Measurements from ENCODE around the gene NTM. TPM values are rescaled to one million over a fixed set of nuclear protein-coding genes. Genes with fewer than 3 reads are reported as not detected.

The NTM gene
- polyA plus RNA-seq, 1 donor from 2014 or later = 39.4 TPM

DNA sequence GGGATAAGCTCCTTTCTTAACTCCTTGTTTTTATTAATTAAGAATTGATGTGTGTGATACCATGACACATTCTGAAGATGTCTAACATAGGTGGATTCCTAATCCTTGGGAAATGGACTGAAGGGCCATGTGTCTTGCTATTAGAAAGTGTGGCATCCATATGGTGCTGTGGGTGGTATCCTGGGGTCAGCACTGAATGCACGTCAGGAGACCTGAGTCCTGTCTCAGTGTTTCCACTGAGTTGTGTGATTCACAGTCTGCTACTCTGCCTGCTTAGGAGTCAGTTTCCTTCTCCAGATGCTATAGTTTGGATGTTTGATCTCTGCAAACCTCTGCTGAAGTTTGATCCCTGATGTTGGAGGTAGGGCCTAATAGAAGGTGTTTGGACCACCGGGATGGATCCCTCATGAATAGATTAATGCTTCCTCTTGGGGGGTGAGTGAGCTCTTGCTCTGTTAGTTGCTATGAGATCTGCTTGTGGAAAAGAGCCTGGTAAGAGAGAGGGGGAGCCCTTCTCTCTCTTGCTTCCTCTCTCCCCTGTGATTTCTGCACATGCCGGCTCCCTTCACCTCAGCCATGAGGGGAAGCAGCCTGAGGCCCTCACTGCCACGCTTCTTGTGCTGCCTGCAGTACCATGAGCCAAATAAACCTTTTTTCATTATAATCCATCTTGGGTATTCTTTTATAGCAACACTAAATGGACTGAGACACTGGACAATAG is 666.5 kb downstream of the NTM start:
- Histone ChIP-seq H3K27ac (ENCODE audit: low read length) (peak overlapping the region; percentile 80), H2AFZ (ENCODE audit: low read depth, low read length) (no peak overlapping the region), H3K4me2 (ENCODE audit: low read length) (no peak overlapping the region), H3K4me3 (ENCODE audit: low read length) (peak overlapping the region; percentile 32), H3K9ac (ENCODE audit: low read length) (no peak overlapping the region), H3K27me3 (ENCODE audit: insufficient read depth, low read depth, low read length) (no peaks in the 10 kb centered on the region), H3K9me3 (ENCODE audit: low read length) (no peaks in the 10 kb centered on the region), H3K9me2 (ENCODE audit: insufficient read depth, low read length) (no peaks in the 10 kb centered on the region), H3K36me3 (ENCODE audit: insufficient read depth, low read length) (no peaks in the 10 kb centered on the region), H3K79me2 (replicated peaks; ENCODE audit: insufficient read depth, low read length) (no peaks in the 10 kb centered on the region), H3F3A (ENCODE audit: insufficient read depth, low read length, poor library complexity, severe bottlenecking) (no peaks in the 10 kb centered on the region), H4K20me1 (ENCODE audit: insufficient read depth) (no peaks in the 10 kb centered on the region)
- TF ChIP-seq, protein P1, sequence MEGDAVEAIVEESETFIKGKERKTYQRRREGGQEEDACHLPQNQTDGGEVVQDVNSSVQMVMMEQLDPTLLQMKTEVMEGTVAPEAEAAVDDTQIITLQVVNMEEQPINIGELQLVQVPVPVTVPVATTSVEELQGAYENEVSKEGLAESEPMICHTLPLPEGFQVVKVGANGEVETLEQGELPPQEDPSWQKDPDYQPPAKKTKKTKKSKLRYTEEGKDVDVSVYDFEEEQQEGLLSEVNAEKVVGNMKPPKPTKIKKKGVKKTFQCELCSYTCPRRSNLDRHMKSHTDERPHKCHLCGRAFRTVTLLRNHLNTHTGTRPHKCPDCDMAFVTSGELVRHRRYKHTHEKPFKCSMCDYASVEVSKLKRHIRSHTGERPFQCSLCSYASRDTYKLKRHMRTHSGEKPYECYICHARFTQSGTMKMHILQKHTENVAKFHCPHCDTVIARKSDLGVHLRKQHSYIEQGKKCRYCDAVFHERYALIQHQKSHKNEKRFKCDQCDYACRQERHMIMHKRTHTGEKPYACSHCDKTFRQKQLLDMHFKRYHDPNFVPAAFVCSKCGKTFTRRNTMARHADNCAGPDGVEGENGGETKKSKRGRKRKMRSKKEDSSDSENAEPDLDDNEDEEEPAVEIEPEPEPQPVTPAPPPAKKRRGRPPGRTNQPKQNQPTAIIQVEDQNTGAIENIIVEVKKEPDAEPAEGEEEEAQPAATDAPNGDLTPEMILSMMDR (IDR thresholded peaks at IDR 0.05; ENCODE audit: poor library complexity, severe bottlenecking) = no peak
- TF ChIP-seq MXI1 (conservative IDR thresholded peaks at IDR 0.05; ENCODE audit: poor library complexity, severe bottlenecking) (no peak), RAD21 (conservative IDR thresholded peaks at IDR 0.05) (no peak), SMC3 (conservative IDR thresholded peaks at IDR 0.05; ENCODE audit: poor library complexity) (no peak), POLR2AphosphoS5 (IDR thresholded peaks at IDR 0.05) (no peak), TAF1 (IDR thresholded peaks at IDR 0.05; ENCODE audit: low read depth) (no peak), EZH2 (IDR thresholded peaks at IDR 0.05; ENCODE audit: borderline replicate concordance, insufficient read depth, low read length, poor library complexity, severe bottlenecking) (no peak), EP300 (conservative IDR thresholded peaks at IDR 0.05; ENCODE audit: poor library complexity, severe bottlenecking) (no peak)
- TF ChIP-seq, protein P2, sequence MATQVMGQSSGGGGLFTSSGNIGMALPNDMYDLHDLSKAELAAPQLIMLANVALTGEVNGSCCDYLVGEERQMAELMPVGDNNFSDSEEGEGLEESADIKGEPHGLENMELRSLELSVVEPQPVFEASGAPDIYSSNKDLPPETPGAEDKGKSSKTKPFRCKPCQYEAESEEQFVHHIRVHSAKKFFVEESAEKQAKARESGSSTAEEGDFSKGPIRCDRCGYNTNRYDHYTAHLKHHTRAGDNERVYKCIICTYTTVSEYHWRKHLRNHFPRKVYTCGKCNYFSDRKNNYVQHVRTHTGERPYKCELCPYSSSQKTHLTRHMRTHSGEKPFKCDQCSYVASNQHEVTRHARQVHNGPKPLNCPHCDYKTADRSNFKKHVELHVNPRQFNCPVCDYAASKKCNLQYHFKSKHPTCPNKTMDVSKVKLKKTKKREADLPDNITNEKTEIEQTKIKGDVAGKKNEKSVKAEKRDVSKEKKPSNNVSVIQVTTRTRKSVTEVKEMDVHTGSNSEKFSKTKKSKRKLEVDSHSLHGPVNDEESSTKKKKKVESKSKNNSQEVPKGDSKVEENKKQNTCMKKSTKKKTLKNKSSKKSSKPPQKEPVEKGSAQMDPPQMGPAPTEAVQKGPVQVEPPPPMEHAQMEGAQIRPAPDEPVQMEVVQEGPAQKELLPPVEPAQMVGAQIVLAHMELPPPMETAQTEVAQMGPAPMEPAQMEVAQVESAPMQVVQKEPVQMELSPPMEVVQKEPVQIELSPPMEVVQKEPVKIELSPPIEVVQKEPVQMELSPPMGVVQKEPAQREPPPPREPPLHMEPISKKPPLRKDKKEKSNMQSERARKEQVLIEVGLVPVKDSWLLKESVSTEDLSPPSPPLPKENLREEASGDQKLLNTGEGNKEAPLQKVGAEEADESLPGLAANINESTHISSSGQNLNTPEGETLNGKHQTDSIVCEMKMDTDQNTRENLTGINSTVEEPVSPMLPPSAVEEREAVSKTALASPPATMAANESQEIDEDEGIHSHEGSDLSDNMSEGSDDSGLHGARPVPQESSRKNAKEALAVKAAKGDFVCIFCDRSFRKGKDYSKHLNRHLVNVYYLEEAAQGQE (IDR thresholded peaks at IDR 0.05; ENCODE audit: borderline replicate concordance) = no peak

DNA sequence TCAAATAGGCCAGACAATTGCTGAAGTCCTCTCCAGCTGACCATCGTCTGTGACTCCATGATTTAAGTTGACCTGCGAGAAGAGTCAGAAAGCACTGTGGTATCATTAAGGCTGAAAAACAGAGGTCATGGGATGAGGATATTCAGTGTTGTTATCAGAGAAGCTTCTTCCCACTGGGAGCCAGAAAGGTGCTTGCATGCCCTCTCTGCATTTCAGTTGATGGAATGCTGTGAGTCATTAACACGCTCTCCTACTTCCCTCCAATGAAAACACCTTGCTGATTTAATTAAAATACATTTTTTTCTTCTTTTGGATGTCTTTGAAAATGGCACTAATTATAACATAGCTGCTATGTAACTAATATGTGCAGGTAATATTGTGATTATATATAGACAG is 667.0 kb downstream of the NTM start:
- H3K9me2 ChIP-seq (ENCODE audit: insufficient read depth, low read length) = no peaks in the 10 kb centered on the region
- no peaks in the 10 kb centered on the region for H3K79me2 ChIP-seq (replicated peaks; ENCODE audit: insufficient read depth, low read length)
- H3F3A ChIP-seq (ENCODE audit: insufficient read depth, low read length, poor library complexity, severe bottlenecking) = no peaks in the 10 kb centered on the region
- no peaks in the 10 kb centered on the region for H3K9me3 ChIP-seq (ENCODE audit: low read length)
- H3K9ac ChIP-seq (ENCODE audit: low read length) = no peak overlapping the region
- no peaks in the 10 kb centered on the region for H4K20me1 ChIP-seq (ENCODE audit: insufficient read depth)
- H3K27me3 ChIP-seq (ENCODE audit: insufficient read depth, low read depth, low read length) = no peaks in the 10 kb centered on the region
- no peaks in the 10 kb centered on the region for H3K36me3 ChIP-seq (ENCODE audit: insufficient read depth, low read length)
- H3K27ac ChIP-seq (ENCODE audit: low read length) = no peak overlapping the region
- TF ChIP-seq, protein P2 (IDR thresholded peaks at IDR 0.05; ENCODE audit: borderline replicate concordance) = no peak
- TF ChIP-seq SMC3 (conservative IDR thresholded peaks at IDR 0.05; ENCODE audit: poor library complexity) (no peak), MXI1 (conservative IDR thresholded peaks at IDR 0.05; ENCODE audit: poor library complexity, severe bottlenecking) (no peak), POLR2AphosphoS5 (IDR thresholded peaks at IDR 0.05) (no peak), RAD21 (conservative IDR thresholded peaks at IDR 0.05) (no peak), EP300 (conservative IDR thresholded peaks at IDR 0.05; ENCODE audit: poor library complexity, severe bottlenecking) (no peak)
- no peak overlapping the region for H3K4me3 ChIP-seq (ENCODE audit: low read length)
- no peak overlapping the region for H3K4me2 ChIP-seq (ENCODE audit: low read length)
- H2AFZ ChIP-seq (ENCODE audit: low read depth, low read length) = no peak overlapping the region

All from neural cell (in vitro differentiated cells).